H1 (cell line): ENCODE data around the gene SMG5. TPM values are rescaled to one million over a fixed set of nuclear protein-coding genes. Genes with fewer than 3 reads are reported as not detected.

Experiments
- CBX8 ChIP-seq: fragments of 300-800, 300-1000 bp; sonication (generic); IDR thresholded peaks from 2 replicates; pipeline ENCODE4 v1.7.1; 2016; ENCODE audit warnings: low read depth, low read length, borderline replicate concordance
- EZH2 ChIP-seq: fragments of 200-600 bp; sonication (generic); IDR thresholded peaks from 2 replicates; pipeline ENCODE4 v1.7.1; 2012; ENCODE audit warnings: low read depth, mild to moderate bottlenecking, moderate library complexity, low read length, inconsistent platforms; ENCODE audit not compliant: severe bottlenecking
- GTF2F1 ChIP-seq: IDR thresholded peaks from 2 replicates; pipeline ENCODE4 v1.6.1; 2012; ENCODE audit warnings: low read depth, low read length, improper control_type of control experiment, borderline replicate concordance
- SP2 ChIP-seq: IDR thresholded peaks from 2 replicates; pipeline ENCODE4 v1.6.1; 2012; ENCODE audit warnings: mild to moderate bottlenecking, low read length, inconsistent platforms
- TAF7 ChIP-seq: optimal IDR thresholded peaks from 2 replicates; pipeline ENCODE3; 2011; ENCODE audit warnings: low read depth, mild to moderate bottlenecking, inconsistent platforms, low read length, moderate library complexity, borderline replicate concordance
- polyA plus RNA-seq, 7 experiments: library from polyadenylated mRNA; depleted of rRNA in 3 of 7; stranded (reverse) in 5 of 7; unstranded in 2 of 7; fragments of >200 nt in 5 of 7; fragments of 200-250 nt in 2 of 7; gene quantifications; 1 replicate in 5 of 7; 2 replicates in 1 of 7; 4 replicates in 1 of 7; pipeline versions ENCODE4 v1.2.1 to v1.2.3, GENCODE V29; 2011 to 2013; ENCODE audit warnings: missing spikeins in 2 of 7, mixed read lengths in 2 of 7
- total RNA-seq: library from RNA; stranded (reverse); fragmentation: NEBNext Ultra II Directional; extraction: Animal tissue kit (Norgen Biotek cat#: 25700); gene quantifications from 2 replicates; pipeline ENCODE4 v1.2.1, GENCODE V29; 2021
- TF ChIP-seq, protein P1 (sequence below): IDR thresholded peaks from 2 replicates; pipeline ENCODE4 v1.6.1; 2012; ENCODE audit warnings: inconsistent platforms

The SMG5 gene
- total and polyA plus RNA-seq, 2 of the 8 experiments (the other 6 are each of a cell fraction or from before 2014, with no cell fraction given), result 32.7 to 98.0 TPM

DNA sequence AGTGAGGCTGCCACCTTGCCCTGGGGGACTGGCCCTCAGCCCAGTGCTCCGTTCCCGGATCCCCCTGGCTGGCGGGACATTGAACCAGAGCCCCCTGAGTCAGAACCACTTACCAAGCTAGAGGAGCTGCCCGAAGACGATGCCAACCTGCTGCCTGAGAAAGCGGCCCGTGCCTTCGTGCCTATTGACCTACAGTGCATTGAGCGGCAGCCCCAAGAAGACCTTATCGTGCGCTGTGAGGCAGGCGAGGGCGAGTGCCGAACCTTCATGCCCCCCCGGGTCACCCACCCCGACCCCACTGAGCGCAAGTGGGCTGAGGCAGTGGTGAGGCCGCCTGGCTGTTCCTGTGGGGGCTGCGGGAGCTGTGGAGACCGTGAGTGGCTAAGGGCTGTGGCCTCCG is 2.8 kb upstream of the SMG5 start (continued):
- no peak for TF ChIP-seq SP2
- TF ChIP-seq EZH2, result no peak
- TF ChIP-seq, protein P1, sequence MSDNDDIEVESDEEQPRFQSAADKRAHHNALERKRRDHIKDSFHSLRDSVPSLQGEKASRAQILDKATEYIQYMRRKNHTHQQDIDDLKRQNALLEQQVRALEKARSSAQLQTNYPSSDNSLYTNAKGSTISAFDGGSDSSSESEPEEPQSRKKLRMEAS, result no peak
- TF ChIP-seq TAF7, result no peak
- TF ChIP-seq GTF2F1, result no peak
- no peak for TF ChIP-seq CBX8
